ENCODE measurements around the gene NHERF2.

Gene NHERF2

GRCh38 chr16:2027024-2028010 lies 615 bp downstream of the NHERF2 start:
- TF ChIP-seq, protein P1, sequence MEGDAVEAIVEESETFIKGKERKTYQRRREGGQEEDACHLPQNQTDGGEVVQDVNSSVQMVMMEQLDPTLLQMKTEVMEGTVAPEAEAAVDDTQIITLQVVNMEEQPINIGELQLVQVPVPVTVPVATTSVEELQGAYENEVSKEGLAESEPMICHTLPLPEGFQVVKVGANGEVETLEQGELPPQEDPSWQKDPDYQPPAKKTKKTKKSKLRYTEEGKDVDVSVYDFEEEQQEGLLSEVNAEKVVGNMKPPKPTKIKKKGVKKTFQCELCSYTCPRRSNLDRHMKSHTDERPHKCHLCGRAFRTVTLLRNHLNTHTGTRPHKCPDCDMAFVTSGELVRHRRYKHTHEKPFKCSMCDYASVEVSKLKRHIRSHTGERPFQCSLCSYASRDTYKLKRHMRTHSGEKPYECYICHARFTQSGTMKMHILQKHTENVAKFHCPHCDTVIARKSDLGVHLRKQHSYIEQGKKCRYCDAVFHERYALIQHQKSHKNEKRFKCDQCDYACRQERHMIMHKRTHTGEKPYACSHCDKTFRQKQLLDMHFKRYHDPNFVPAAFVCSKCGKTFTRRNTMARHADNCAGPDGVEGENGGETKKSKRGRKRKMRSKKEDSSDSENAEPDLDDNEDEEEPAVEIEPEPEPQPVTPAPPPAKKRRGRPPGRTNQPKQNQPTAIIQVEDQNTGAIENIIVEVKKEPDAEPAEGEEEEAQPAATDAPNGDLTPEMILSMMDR (IDR thresholded peaks at IDR 0.05; ENCODE audit: low read depth, low read length) = no peak
- no peak for DNase-seq (ENCODE audit: low read depth, low spot score)
- H3K4me3 ChIP-seq (ENCODE audit: low read depth, low read length) = peak overlapping the region; percentile 61
- in situ Hi-C loops (cut with HindIII; ENCODE audit: low sequenced_read_pairs) = no loop called here

GRCh38 chr16:2028146-2028545 lies 1.4 kb downstream of the NHERF2 start:
- no peak for DNase-seq (ENCODE audit: low read depth, low spot score)
- peak overlapping the region; percentile 61 for H3K4me3 ChIP-seq (ENCODE audit: low read depth, low read length)
- TF ChIP-seq, protein P1 (IDR thresholded peaks at IDR 0.05; ENCODE audit: low read depth, low read length) = no peak
- in situ Hi-C loops (cut with HindIII; ENCODE audit: low sequenced_read_pairs) = no loop called here

- no peak overlapping the region for H3K4me3 ChIP-seq (ENCODE audit: low read depth, low read length)
- in situ Hi-C loops (cut with HindIII; ENCODE audit: low sequenced_read_pairs) = no loop called here
- TF ChIP-seq, protein P1 (IDR thresholded peaks at IDR 0.05; ENCODE audit: low read depth, low read length) = no peak
- DNase-seq (ENCODE audit: low read depth, low spot score) = no peak
Observed at GRCh38 chr16:2028620-2029220, 2.0 kb downstream of the NHERF2 start.

DNA sequence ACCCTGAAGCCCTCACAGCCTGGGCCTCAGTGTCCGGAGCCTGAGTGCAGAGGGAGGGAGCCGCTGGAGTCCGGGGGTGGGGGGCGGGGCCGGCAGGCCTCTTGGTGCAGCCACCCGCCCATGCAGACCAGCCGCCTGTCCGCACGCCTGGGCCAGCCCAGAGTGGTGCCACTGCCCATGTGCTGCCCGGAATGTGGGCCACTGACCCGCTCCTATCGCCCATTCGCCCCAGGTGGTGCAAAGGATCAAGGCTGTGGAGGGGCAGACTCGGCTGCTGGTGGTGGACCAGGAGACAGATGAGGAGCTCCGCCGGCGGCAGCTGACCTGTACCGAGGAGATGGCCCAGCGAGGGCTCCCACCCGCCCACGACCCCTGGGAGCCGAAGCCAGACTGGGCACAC lies 2.6 kb downstream of the NHERF2 start:
- in situ Hi-C loops (cut with HindIII; ENCODE audit: low sequenced_read_pairs) = no loop called here
- DNase-seq (ENCODE audit: low read depth, low spot score) = no peak
- H3K4me3 ChIP-seq (ENCODE audit: low read depth, low read length) = no peak overlapping the region
- TF ChIP-seq, protein P1 (IDR thresholded peaks at IDR 0.05; ENCODE audit: low read depth, low read length) = no peak

DNA sequence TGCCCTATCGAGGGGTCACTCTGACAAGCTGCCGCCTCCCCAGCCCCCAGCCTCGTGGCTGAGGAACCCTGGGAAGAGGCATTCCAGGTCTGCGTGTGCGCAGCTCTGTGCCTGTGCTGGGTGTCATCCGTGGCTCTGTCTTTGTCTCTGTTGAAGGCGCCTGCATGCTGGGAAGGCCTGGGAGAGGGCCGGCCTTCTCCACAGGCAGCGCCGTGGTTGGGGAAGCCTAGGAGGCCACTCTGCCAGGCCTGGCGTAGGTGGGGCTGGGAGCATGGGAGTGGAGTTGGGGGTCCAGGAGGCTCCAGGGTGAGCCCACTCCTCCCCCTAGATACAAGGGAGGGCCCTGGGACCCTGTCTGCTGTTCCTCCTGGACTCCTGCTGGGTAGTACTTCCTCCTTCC lies 3.3 kb downstream of the NHERF2 start:
- TF ChIP-seq, protein P1 (IDR thresholded peaks at IDR 0.05; ENCODE audit: low read depth, low read length) = no peak
- no peak for DNase-seq (ENCODE audit: low read depth, low spot score)
- in situ Hi-C loops (cut with HindIII; ENCODE audit: low sequenced_read_pairs) = no loop called here
- no peak overlapping the region for H3K4me3 ChIP-seq (ENCODE audit: low read depth, low read length)

GRCh38 chr16:2031081-2031577 lies 4.4 kb downstream of the NHERF2 start:
- DNase-seq (ENCODE audit: low read depth, low spot score) = no peak
- in situ Hi-C loops (cut with HindIII; ENCODE audit: low sequenced_read_pairs) = no loop called here
- no peak overlapping the region for H3K4me3 ChIP-seq (ENCODE audit: low read depth, low read length)
- TF ChIP-seq, protein P1 (IDR thresholded peaks at IDR 0.05; ENCODE audit: low read depth, low read length) = no peak

Measured in astrocyte of the spinal cord (primary cell).